Measurements from ENCODE around the gene OSBPL5.

The OSBPL5 gene

GRCh38 chr11:3186166-3186953 lies 21.2 kb upstream of the OSBPL5 start:
- Histone ChIP-seq H3K4me3 (ENCODE audit: low read depth in 1 of 2, low read length in 1 of 2) (no peak overlapping the region), H3K27me3 (no peaks in the 10 kb centered on the region), H3K9me3 (no peaks in the 10 kb centered on the region), H3K4me1 (ENCODE audit: control insufficient read depth in 1 of 2, insufficient read depth in 1 of 2, low read depth in 1 of 2, low read length in 1 of 2) (no peaks in the 10 kb centered on the region), H3K27ac (no peak overlapping the region), H3K36me3 (no peaks in the 10 kb centered on the region)
- no peak for TF ChIP-seq CTCF (IDR thresholded peaks at IDR 0.05)

- Histone ChIP-seq H3K4me1 (ENCODE audit: control insufficient read depth in 1 of 2, insufficient read depth in 1 of 2, low read depth in 1 of 2, low read length in 1 of 2) (no peaks in the 10 kb centered on the region), H3K9me3 (no peaks in the 10 kb centered on the region), H3K27ac (no peak overlapping the region), H3K27me3 (no peaks in the 10 kb centered on the region), H3K4me3 (ENCODE audit: low read depth in 1 of 2, low read length in 1 of 2) (no peak overlapping the region), H3K36me3 (no peaks in the 10 kb centered on the region)
- TF ChIP-seq CTCF (IDR thresholded peaks at IDR 0.05) = no peak
These were observed 19.7 kb upstream of the OSBPL5 start for GRCh38 chr11:3184732-3185347.

- no peaks in the 10 kb centered on the region for H3K9me3 ChIP-seq
- no peaks in the 10 kb centered on the region for H3K36me3 ChIP-seq
- H3K27ac ChIP-seq = no peak overlapping the region
- no peak for TF ChIP-seq CTCF (IDR thresholded peaks at IDR 0.05)
- no peak overlapping the region for H3K4me3 ChIP-seq (ENCODE audit: low read depth in 1 of 2, low read length in 1 of 2)
- H3K4me1 ChIP-seq (ENCODE audit: control insufficient read depth in 1 of 2, insufficient read depth in 1 of 2, low read depth in 1 of 2, low read length in 1 of 2) = no peaks in the 10 kb centered on the region
- H3K27me3 ChIP-seq = no peaks in the 10 kb centered on the region
These were observed 18.4 kb upstream of the OSBPL5 start for GRCh38 chr11:3183523-3183922.

GRCh38 chr11:3182462-3182852 lies 17.3 kb upstream of the OSBPL5 start:
- no peak overlapping the region for H3K4me3 ChIP-seq (ENCODE audit: low read depth in 1 of 2, low read length in 1 of 2)
- no peak for TF ChIP-seq CTCF (IDR thresholded peaks at IDR 0.05)
- H3K9me3 ChIP-seq = no peaks in the 10 kb centered on the region
- no peaks in the 10 kb centered on the region for H3K36me3 ChIP-seq
- H3K4me1 ChIP-seq (ENCODE audit: control insufficient read depth in 1 of 2, insufficient read depth in 1 of 2, low read depth in 1 of 2, low read length in 1 of 2) = no peaks in the 10 kb centered on the region
- no peaks in the 10 kb centered on the region for H3K27me3 ChIP-seq
- H3K27ac ChIP-seq = no peak overlapping the region

- Histone ChIP-seq H3K4me3 (ENCODE audit: low read depth in 1 of 2, low read length in 1 of 2) (no peak overlapping the region), H3K27ac (no peak overlapping the region), H3K27me3 (no peaks in the 10 kb centered on the region), H3K9me3 (no peaks in the 10 kb centered on the region), H3K4me1 (ENCODE audit: control insufficient read depth in 1 of 2, insufficient read depth in 1 of 2, low read depth in 1 of 2, low read length in 1 of 2) (no peaks in the 10 kb centered on the region), H3K36me3 (no peaks in the 10 kb centered on the region)
- TF ChIP-seq CTCF (IDR thresholded peaks at IDR 0.05) = no peak
These were observed 16.8 kb upstream of the OSBPL5 start for GRCh38 chr11:3181725-3182461.

Data from neutrophil (primary cell).